Tibial artery (tissue), 4 donors: ENCODE results near the gene AFAP1L2.
"Not testable (repeated sequence)": the region's sequence is repeated elsewhere in the genome, so short reads cannot be mapped to it uniquely, and the experiment has no call there.

ENCODE experiments used
- DNase-seq, 2 donors: peaks; one replicate each; pipeline ENCODE4 v3.0.0-alpha.2; 2019
- H3K27ac ChIP-seq, 2 donors: fragments of 200-600 bp; sonication (generic) in 1 of 2; 1 replicate in 1 of 2; 2 replicates in 1 of 2; pipeline ENCODE4 v1.5.1; 2018 to 2019; ENCODE audit warnings: mild to moderate bottlenecking in 1 of 2
- H3K27me3 ChIP-seq, 2 donors: fragments of 200-600 bp; sonication (generic) in 1 of 2; one replicate each; pipeline versions ENCODE4 v1.5.1 to v1.6.0; 2016 to 2019
- H3K36me3 ChIP-seq, 3 donors: fragments of 200-600 bp; sonication (generic) in 2 of 3; one replicate each; pipeline ENCODE4 v1.5.1; 2016 to 2019; ENCODE audit warnings: mild to moderate bottlenecking in 2 of 3
- H3K4me1 ChIP-seq, 4 donors: fragments of 200-600 bp; sonication (generic) in 2 of 4; 1 replicate in 3 of 4; 2 replicates in 1 of 4; pipeline ENCODE4 v1.5.1; 2016 to 2019
- H3K4me3 ChIP-seq, 2 donors: fragments of 200-600 bp; sonication (generic) in 1 of 2; 1 replicate in 1 of 2; 2 replicates in 1 of 2; pipeline ENCODE4 v1.5.1; 2018 to 2019; ENCODE audit warnings: mild to moderate bottlenecking in 2 of 2
- H3K9me3 ChIP-seq, 3 donors: fragments of 200-600 bp; sonication (generic) in 1 of 3; one replicate each; pipeline ENCODE4 v1.5.1; 2016 to 2019
- intact Hi-C: fragments of 100-400 bp; cut with DNase I; formaldehyde crosslinking; loops from one replicate; pipeline ENCODE4 v1.15.0; 2023; ENCODE audit warnings: low total_unique reads
- TF ChIP-seq, protein P1 (sequence below), 2 experiments: fragments of 200-600 bp in 1 of 2; fragments of 450-650 bp in 1 of 2; IDR thresholded peaks; one replicate each; pipeline ENCODE4 v1.5.1; 2017 to 2019; ENCODE audit warnings: antibody characterized with exemption in 2 of 2, mild to moderate bottlenecking in 1 of 2, moderate library complexity in 1 of 2

The AFAP1L2 gene

DNA sequence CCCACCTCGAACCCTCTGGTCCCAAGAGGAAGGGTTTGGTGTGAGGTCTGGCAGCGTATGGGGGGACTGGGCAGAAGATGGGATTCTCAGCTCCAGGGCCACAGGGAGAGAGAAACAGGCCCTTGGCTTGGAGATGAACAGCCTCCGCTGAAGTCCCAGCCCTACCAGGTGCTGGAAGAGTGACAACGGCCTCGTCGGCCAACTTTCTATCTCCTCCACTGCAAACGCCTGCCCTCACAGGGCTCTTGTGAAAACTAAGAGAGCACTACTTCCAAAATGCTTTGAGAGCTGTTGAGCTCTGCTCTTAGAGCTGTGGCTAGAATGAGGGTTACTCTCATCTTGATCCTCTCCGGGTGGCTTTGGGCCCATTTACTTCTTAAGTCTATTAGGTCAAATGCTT lies 63.5 kb downstream of the AFAP1L2 start:
- Histone ChIP-seq H3K27ac (no peak overlapping the region), H3K4me1 (peaks cover 0 to 13% (median 5%) of the 10 kb centered on the region in 4 donors), H3K9me3 (no peaks in the 10 kb centered on the region), H3K36me3 (peaks cover 0 to 12% (median 0%) of the 10 kb centered on the region in 3 donors), H3K27me3 (no peaks in the 10 kb centered on the region), H3K4me3 (no peak overlapping the region)
- TF ChIP-seq, protein P1, sequence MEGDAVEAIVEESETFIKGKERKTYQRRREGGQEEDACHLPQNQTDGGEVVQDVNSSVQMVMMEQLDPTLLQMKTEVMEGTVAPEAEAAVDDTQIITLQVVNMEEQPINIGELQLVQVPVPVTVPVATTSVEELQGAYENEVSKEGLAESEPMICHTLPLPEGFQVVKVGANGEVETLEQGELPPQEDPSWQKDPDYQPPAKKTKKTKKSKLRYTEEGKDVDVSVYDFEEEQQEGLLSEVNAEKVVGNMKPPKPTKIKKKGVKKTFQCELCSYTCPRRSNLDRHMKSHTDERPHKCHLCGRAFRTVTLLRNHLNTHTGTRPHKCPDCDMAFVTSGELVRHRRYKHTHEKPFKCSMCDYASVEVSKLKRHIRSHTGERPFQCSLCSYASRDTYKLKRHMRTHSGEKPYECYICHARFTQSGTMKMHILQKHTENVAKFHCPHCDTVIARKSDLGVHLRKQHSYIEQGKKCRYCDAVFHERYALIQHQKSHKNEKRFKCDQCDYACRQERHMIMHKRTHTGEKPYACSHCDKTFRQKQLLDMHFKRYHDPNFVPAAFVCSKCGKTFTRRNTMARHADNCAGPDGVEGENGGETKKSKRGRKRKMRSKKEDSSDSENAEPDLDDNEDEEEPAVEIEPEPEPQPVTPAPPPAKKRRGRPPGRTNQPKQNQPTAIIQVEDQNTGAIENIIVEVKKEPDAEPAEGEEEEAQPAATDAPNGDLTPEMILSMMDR (IDR thresholded peaks at IDR 0.05): no peak
- no peak for DNase-seq
- intact Hi-C loops: no loop called here

DNA sequence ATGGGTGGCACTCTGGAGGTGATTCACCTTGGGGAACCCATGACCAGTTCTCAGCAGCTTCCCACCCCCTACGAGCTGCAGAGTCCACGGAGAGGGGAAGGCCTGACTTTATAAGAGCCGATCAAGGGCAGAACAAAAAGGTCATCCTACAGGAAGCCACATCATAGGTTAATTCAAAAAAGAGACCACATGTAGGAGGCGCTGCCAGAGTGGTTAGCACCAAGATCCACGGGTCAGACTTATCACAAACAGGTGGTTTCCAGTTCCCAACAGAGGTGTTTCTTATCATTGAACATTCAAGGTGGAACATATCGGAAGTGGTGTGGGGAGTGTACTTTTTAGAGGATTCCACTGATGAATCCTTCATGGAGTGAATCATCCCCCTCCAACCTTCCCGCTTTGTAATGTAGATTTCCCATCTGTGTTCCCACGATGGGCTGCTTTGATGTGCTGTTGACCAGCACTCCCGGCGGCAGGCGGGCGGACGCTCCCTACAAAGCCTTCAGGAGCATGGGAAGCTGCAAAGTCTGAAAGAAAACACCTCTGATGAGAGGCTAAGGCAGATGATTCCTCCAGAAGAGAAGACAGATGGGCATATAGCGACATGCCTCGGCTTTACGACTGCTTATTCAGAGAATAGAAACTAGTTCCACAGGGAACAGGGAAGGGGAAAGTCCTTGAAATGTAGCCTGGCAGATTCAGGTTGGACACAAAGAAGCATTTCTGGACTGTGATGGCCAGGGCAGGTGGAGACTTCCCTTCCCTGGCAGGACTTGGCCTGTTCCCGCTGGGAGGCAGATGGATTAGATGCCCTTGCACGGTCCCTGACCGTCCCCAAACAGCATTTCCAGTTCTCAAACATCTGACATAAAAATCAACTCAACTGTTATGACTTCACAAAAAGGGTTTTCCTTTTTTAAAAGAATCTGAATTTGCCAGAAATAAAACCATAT lies 66.5 kb downstream of the AFAP1L2 start:
- peaks cover 0 to 20% (median 18%) of the 10 kb centered on the region in 4 donors for H3K4me1 ChIP-seq
- no peak for DNase-seq

DNA sequence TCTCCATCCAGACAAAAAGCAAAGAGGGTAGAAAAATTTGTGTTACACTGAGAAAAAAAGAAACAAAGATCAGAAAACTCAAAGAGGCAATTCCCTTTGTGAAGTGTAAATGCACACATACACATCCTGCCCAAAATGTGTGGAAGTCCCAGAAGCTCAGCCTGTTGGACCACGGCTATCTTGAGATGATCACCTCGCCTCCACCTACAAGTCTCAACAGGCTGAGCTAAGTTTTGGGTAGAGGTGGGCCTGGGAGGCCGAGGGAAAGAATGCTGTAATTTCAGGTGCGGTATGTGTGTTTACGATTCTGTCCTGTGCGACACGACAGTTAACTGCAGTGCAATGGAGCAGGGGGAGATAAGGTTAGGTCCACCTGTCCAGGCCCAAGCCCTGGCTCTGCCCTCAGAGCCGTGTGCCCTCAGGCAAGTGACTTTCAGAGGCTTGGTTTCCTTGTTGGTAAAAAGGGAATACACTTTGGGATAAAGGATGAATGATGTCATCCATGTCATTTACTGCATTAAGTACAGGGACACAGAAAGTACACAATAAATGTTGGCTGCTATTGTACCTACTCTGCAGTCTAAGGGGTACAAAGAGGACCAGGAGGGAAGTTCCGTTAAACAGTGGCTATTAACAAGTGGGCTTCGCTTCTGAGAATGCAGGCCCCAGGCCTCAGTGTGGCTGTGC lies 67.3 kb downstream of the AFAP1L2 start:
- Histone ChIP-seq H3K9me3 (no peaks in the 10 kb centered on the region), H3K27ac (no peak overlapping the region), H3K4me1 (peaks cover 0 to 29% (median 26%) of the 10 kb centered on the region in 4 donors), H3K27me3 (no peaks in the 10 kb centered on the region), H3K4me3 (no peak overlapping the region), H3K36me3 (peaks cover 0 to 12% (median 0%) of the 10 kb centered on the region in 3 donors)
- no peak for DNase-seq
- intact Hi-C loops: no loop called here
- TF ChIP-seq, protein P1 (IDR thresholded peaks at IDR 0.05): no peak

More for the DNA sequence above, 66.5 kb downstream of the AFAP1L2 start:
- H3K36me3 ChIP-seq: peaks cover 0 to 12% (median 0%) of the 10 kb centered on the region in 3 donors
- TF ChIP-seq, protein P1 (IDR thresholded peaks at IDR 0.05): no peak
- H3K4me3 ChIP-seq: no peak overlapping the region
- no peaks in the 10 kb centered on the region for H3K27me3 ChIP-seq
- no peaks in the 10 kb centered on the region for H3K9me3 ChIP-seq
- H3K27ac ChIP-seq: no peak overlapping the region
- intact Hi-C loops: no loop called here

DNA sequence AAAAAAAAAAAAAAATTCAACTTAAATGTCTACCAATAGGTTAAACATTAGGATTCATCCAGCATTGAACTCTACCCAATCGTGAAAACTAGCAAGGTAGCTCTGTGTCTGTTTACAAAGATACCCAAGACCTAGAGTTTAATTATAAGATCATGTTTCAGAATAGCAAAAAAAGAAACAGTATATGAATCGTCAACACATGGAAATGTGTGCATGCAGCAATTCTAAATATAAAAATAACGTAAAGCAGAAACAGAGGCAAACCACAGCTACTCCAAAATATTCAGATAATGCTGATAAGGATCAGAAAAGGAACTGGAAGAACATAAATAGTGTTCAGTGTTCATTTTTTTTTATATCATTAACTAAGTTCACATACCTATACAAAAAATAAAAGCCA lies 68.7 kb downstream of the AFAP1L2 start:
- H3K36me3 ChIP-seq: peaks cover 0 to 12% (median 0%) of the 10 kb centered on the region in 3 donors
- H3K27me3 ChIP-seq: no peaks in the 10 kb centered on the region
- intact Hi-C loops: no loop called here
- DNase-seq: no peak
- no peak overlapping the region for H3K27ac ChIP-seq
- H3K4me1 ChIP-seq: peaks cover 0 to 33% (median 28%) of the 10 kb centered on the region in 4 donors
- H3K4me3 ChIP-seq: no peak overlapping the region
- TF ChIP-seq, protein P1 (IDR thresholded peaks at IDR 0.05): no peak
- no peaks in the 10 kb centered on the region for H3K9me3 ChIP-seq

DNA sequence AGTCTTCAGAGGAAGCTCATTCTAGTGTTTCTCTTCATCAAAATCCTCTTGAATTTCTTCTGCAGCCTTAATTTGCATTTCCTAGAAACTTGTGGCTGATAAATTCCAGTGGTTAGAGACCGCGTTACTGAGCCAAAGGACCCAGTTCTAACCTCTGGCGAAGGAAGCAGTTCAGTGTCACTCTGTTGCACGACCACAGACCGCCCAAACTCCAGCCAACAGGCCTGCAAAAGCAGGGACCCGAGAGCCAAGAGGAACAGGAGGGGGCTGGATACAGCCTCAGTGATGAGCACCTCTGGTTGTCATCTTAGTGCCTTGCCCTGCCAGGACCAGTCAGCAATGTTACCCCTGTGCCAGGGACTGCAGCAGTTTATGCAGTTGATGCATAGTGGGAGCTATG lies 70.0 kb downstream of the AFAP1L2 start:
- no peak for DNase-seq
- Histone ChIP-seq H3K4me1 (peaks cover 0 to 39% (median 29%) of the 10 kb centered on the region in 4 donors), H3K4me3 (no peak overlapping the region), H3K36me3 (peaks cover 0 to 12% (median 0%) of the 10 kb centered on the region in 3 donors), H3K27me3 (no peaks in the 10 kb centered on the region), H3K9me3 (no peaks in the 10 kb centered on the region), H3K27ac (peak overlapping the region; percentile 66 to 77)
- intact Hi-C loops: no loop called here
- TF ChIP-seq, protein P1 (IDR thresholded peaks at IDR 0.05): no peak

DNA sequence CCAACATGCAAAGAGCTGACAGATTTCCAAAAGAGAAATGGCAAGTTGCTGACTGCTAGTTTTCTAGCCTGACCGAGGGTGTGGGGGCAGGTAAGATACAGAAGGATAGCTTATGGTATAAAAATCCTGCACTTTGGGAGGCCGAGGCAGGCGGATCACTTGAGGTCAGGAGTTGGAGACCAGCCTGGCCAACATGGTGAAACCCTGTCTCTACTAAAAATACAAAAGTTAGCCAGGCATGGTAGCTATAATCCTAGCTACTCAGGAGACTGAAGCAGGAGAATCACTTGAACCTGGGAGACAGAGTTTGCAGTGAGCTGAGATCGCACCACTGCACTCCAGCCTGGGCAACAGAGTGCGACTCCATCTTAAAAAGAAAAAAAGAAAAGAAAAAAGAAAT lies 70.9 kb downstream of the AFAP1L2 start:
- H3K27me3 ChIP-seq, DNase-seq, H3K4me3 ChIP-seq, intact Hi-C loops, H3K36me3 ChIP-seq, H3K9me3 ChIP-seq: not testable (repeated sequence)
- H3K27ac ChIP-seq: peak overlapping the region; percentile 66 to 77
- H3K4me1 ChIP-seq: peaks cover 0 to 46% (median 31%) of the 10 kb centered on the region in 4 donors
